ENCODE measurements around the gene CSTPP1. TPM values are rescaled to one million over a fixed set of nuclear protein-coding genes. Genes with fewer than 3 reads are reported as not detected.
"Not testable (repeated sequence)": the region's sequence is repeated elsewhere in the genome, so short reads cannot be mapped to it uniquely, and the experiment has no call there.

CSTPP1 gene
- total RNA-seq, 1 donor from 2014 or later = 18.0 TPM

DNA sequence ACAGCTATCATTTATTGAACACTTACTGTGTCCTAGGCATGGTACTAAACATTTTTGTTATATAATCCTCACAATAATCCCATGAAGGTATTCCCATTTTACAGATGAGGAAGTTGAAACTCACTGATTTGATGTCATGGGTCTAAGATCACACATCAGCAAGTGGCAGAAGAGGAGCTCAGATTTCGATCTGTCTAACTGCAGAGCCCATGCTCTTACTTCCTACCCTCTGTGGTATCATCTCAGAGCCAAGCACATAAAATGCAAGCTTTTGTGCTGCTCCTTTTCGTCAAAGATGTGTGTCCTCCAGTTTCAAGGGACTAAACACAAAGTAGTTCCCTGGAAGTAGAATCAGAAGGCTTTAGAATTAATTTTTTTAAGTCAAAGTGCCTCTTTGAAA is 169.0 kb downstream of the CSTPP1 start:
- no peak overlapping the region for H3K27ac Mint-ChIP-seq
- no peak overlapping the region for H3K4me3 Mint-ChIP-seq
- H3K27me3 Mint-ChIP-seq = no peaks in the 10 kb centered on the region
- H3K9me3 Mint-ChIP-seq = no peaks in the 10 kb centered on the region
- H3K4me1 Mint-ChIP-seq = no peaks in the 10 kb centered on the region
- intact Hi-C loops (cut with micrococcal nuclease) = no loop called here
- H3K36me3 Mint-ChIP-seq (ENCODE audit: low read depth) = no peaks in the 10 kb centered on the region
- no peak for DNase-seq

GRCh38 chr11:47105974-47106373 is 169.4 kb downstream of the CSTPP1 start:
- Mint-ChIP-seq H3K4me1 (no peaks in the 10 kb centered on the region), H3K9me3 (no peaks in the 10 kb centered on the region), H3K27ac (no peak overlapping the region), H3K36me3 (ENCODE audit: low read depth) (no peaks in the 10 kb centered on the region), H3K4me3 (no peak overlapping the region), H3K27me3 (no peaks in the 10 kb centered on the region)
- no peak for DNase-seq
- intact Hi-C loops (cut with micrococcal nuclease) = no loop called here

- Mint-ChIP-seq H3K4me3 (no peak overlapping the region), H3K9me3 (no peaks in the 10 kb centered on the region), H3K27ac (no peak overlapping the region), H3K27me3 (no peaks in the 10 kb centered on the region), H3K36me3 (ENCODE audit: low read depth) (no peaks in the 10 kb centered on the region), H3K4me1 (no peaks in the 10 kb centered on the region)
- no peak for DNase-seq
- intact Hi-C loops (cut with micrococcal nuclease) = no loop called here
These were observed 170.3 kb downstream of the CSTPP1 start for GRCh38 chr11:47106798-47107411.

DNA sequence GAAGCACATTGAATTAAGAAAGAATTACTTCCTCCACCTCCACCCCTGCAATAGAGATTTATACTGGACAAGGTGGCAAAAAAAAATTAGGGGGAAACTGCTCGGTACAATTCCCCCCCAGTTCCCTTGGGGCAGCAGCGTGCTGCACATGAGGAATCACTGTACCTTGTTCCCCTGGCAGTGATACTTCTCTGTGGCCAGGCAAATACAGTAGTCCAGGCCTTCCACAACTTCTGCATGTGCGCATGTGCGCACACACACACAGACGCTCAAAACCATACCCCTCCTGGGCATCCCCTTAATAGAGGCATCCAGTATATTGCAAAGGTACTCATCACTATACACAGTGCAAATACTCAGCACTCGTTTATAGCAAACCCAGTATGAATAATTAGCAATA is 171.2 kb downstream of the CSTPP1 start:
- H3K27me3 Mint-ChIP-seq = no peaks in the 10 kb centered on the region
- intact Hi-C loops (cut with micrococcal nuclease) = no loop called here
- no peaks in the 10 kb centered on the region for H3K4me1 Mint-ChIP-seq
- no peaks in the 10 kb centered on the region for H3K36me3 Mint-ChIP-seq (ENCODE audit: low read depth)
- H3K4me3 Mint-ChIP-seq = no peak overlapping the region
- no peaks in the 10 kb centered on the region for H3K9me3 Mint-ChIP-seq
- no peak for DNase-seq
- H3K27ac Mint-ChIP-seq = no peak overlapping the region

DNA sequence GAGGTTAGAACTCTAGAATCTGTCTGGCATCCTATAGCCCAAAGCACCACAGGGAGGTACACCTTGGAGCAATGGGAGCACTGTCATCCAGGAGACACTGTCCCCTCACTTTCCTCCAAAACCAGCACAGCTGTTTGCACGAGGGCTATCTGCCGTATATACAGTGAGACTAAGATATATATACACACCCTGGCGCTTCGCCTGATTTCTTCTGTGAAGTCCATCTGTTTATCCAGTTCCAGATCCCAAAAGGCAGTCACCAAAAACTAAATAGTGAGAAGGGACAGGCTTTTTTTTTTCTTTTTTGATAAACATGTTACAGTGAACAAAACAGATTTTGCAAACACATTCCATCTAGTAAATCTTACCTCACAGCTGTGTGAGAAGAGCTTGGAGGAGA is 171.7 kb downstream of the CSTPP1 start:
- no peak for DNase-seq

DNA sequence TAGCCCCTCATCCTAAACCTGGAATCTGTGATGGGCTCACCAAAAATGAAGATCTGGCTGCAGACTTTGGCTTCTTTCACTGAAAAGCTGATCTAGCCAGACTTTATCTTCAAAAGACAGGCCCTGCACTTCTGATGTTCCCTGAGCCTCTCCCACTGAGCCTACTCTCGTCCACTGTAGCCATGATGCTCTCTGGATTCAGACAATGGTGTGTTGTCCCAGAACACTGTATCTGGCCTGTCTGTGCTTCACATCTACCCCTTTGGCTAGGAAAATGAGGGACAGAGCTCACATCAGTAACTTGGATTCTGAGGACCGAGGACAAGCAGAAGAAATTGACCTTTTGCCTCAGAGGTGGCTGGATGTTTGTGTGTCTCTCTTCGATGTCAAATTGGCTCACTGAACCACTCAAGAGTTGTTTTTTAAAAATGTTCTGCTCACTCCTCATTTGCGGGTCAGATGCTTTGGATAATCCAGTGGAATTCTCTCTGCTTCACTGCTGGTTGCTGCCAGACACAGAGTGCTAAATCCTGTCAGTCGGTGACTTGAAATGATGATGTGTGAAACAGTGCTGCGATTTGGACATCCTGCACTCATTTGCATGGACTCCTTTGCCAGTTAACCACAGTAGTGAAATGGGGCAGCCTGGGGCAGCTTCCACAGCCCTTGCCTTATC is 172.6 kb downstream of the CSTPP1 start:
- intact Hi-C loops (cut with micrococcal nuclease) = no loop called here
- H3K36me3 Mint-ChIP-seq (ENCODE audit: low read depth) = no peaks in the 10 kb centered on the region
- H3K27ac Mint-ChIP-seq = no peak overlapping the region
- H3K4me1 Mint-ChIP-seq = no peaks in the 10 kb centered on the region
- H3K9me3 Mint-ChIP-seq = no peaks in the 10 kb centered on the region
- no peaks in the 10 kb centered on the region for H3K27me3 Mint-ChIP-seq
- H3K4me3 Mint-ChIP-seq = no peak overlapping the region
- DNase-seq = no peak

More for the DNA sequence above, 171.7 kb downstream of the CSTPP1 start:
- Mint-ChIP-seq H3K9me3 (no peaks in the 10 kb centered on the region), H3K36me3 (ENCODE audit: low read depth) (no peaks in the 10 kb centered on the region), H3K27me3 (no peaks in the 10 kb centered on the region), H3K4me1 (no peaks in the 10 kb centered on the region), H3K4me3 (no peak overlapping the region), H3K27ac (no peak overlapping the region)
- intact Hi-C loops (cut with micrococcal nuclease) = no loop called here

DNA sequence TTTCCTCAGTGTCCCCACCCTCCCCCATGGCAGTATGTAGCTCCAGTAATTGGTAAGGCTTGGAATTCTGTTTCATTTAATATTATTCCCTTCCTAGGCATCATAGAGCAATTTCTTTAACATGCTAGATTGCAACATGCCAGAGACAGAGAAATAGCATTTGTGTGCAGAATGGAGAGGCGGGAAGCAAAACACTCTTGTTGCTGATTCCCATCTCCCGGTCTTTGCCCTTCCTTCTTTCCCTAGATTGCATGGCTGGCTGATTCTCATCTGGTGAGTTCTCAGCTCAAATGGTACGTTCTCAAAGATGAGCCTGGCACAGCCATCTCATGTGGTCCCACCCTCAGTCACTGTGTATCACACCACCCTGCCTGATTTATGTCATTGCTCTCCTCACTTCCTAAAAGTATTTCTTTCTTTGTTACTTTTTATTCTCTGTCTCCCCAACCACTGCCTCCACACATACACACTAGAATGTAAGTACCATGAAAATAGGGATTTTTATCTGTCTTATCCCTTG is 173.2 kb downstream of the CSTPP1 start:
- no peaks in the 10 kb centered on the region for H3K27me3 Mint-ChIP-seq
- no peak overlapping the region for H3K27ac Mint-ChIP-seq
- intact Hi-C loops (cut with micrococcal nuclease) = no loop called here

GRCh38 chr11:47111318-47111804 is 174.8 kb downstream of the CSTPP1 start:
- Mint-ChIP-seq H3K27me3 (peaks cover 8% of the 10 kb centered on the region), H3K4me1 (no peaks in the 10 kb centered on the region), H3K9me3 (no peaks in the 10 kb centered on the region), H3K27ac (no peak overlapping the region), H3K36me3 (ENCODE audit: low read depth) (no peaks in the 10 kb centered on the region), H3K4me3 (no peak overlapping the region)
- no peak for DNase-seq
- intact Hi-C loops (cut with micrococcal nuclease) = no loop called here

More for the DNA sequence above, 173.2 kb downstream of the CSTPP1 start:
- Mint-ChIP-seq H3K9me3 (no peaks in the 10 kb centered on the region), H3K4me1 (no peaks in the 10 kb centered on the region), H3K36me3 (ENCODE audit: low read depth) (no peaks in the 10 kb centered on the region), H3K4me3 (no peak overlapping the region)
- DNase-seq = no peak

DNA sequence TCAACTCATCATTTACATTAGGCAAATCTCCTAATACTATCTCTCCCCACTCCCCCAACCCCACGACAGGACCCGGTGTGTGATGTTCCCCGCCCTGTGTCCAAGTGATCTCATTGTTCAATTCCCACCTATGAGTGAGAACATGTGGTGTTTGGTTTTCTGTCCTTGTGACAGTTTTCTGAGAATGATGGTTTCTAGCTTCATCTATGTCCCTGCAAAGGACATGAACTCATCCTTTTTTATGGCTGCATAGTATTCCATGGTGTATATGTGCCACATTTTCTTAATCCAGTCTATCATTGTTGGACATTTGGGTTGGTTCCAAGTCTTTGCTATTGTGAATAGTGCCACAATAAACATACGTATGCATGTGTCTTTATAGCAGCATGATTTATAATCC is 176.4 kb downstream of the CSTPP1 start:
- H3K27ac Mint-ChIP-seq; H3K9me3 Mint-ChIP-seq; intact Hi-C loops (cut with micrococcal nuclease); H3K27me3 Mint-ChIP-seq; DNase-seq; H3K36me3 Mint-ChIP-seq (ENCODE audit: low read depth); H3K4me1 Mint-ChIP-seq; H3K4me3 Mint-ChIP-seq: not testable (repeated sequence)

GRCh38 chr11:47118958-47119688 is 182.6 kb downstream of the CSTPP1 start:
- intact Hi-C loops (cut with micrococcal nuclease); H3K9me3 Mint-ChIP-seq; H3K4me3 Mint-ChIP-seq; H3K36me3 Mint-ChIP-seq (ENCODE audit: low read depth); H3K4me1 Mint-ChIP-seq; H3K27ac Mint-ChIP-seq; H3K27me3 Mint-ChIP-seq: not testable (repeated sequence)
- DNase-seq = peak; percentile 77

DNA sequence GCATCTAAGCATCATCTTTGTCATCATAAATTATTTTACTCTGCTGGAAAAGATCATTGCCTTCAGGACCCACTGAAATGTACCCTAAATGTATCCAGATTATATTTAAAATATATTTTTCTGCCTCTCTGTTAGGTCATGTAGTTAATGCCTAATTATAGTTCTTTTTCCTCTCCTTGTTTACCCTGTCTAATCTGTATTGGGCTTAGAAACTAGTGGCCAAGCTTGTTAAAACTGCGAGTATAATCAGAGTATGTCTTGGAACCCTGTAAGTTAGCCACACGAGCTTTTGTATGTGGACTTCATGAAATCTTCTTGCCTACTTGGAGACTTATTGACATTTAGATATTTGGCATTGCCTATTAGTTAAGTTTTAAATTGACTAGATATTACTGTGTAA is 184.5 kb downstream of the CSTPP1 start:
- no peak for DNase-seq
- intact Hi-C loops (cut with micrococcal nuclease) = no loop called here
- H3K4me3 Mint-ChIP-seq = no peak overlapping the region
- H3K27me3 Mint-ChIP-seq = peaks cover 2% of the 10 kb centered on the region
- no peak overlapping the region for H3K27ac Mint-ChIP-seq
- H3K9me3 Mint-ChIP-seq = no peaks in the 10 kb centered on the region
- no peaks in the 10 kb centered on the region for H3K4me1 Mint-ChIP-seq
- H3K36me3 Mint-ChIP-seq (ENCODE audit: low read depth) = no peaks in the 10 kb centered on the region

DNA sequence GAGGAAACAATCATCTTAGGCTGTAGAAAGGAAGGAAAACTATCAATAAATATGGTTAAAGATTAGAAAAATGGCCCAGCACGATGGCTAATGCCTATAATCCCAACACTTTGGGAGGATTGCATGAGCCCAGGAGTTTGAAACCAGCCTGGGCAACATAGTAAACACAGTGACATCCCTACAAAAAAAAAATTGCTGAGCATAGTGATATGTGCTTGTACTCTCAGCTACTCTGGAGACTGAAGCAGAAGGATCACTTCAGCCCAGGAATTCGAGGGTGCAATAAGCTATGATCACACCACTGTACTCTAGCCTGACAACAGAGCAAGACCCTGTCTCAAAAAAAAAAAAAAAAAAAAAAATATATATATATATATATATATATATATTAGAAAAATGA is 185.2 kb downstream of the CSTPP1 start:
- H3K27ac Mint-ChIP-seq = no peak overlapping the region
- no peaks in the 10 kb centered on the region for H3K9me3 Mint-ChIP-seq
- H3K4me1 Mint-ChIP-seq = no peaks in the 10 kb centered on the region
- H3K27me3 Mint-ChIP-seq = no peaks in the 10 kb centered on the region
- intact Hi-C loops (cut with micrococcal nuclease) = no loop called here
- H3K36me3 Mint-ChIP-seq (ENCODE audit: low read depth) = no peaks in the 10 kb centered on the region
- no peak overlapping the region for H3K4me3 Mint-ChIP-seq
- no peak for DNase-seq

GRCh38 chr11:47123094-47123493 is 186.5 kb downstream of the CSTPP1 start:
- DNase-seq = no peak
- Mint-ChIP-seq H3K4me3 (no peak overlapping the region), H3K27me3 (no peaks in the 10 kb centered on the region), H3K4me1 (no peaks in the 10 kb centered on the region), H3K27ac (no peak overlapping the region), H3K9me3 (no peaks in the 10 kb centered on the region), H3K36me3 (ENCODE audit: low read depth) (no peaks in the 10 kb centered on the region)
- intact Hi-C loops (cut with micrococcal nuclease) = no loop called here

- H3K36me3 Mint-ChIP-seq (ENCODE audit: low read depth) = no peaks in the 10 kb centered on the region
- no peaks in the 10 kb centered on the region for H3K27me3 Mint-ChIP-seq
- intact Hi-C loops (cut with micrococcal nuclease) = no loop called here
- no peak for DNase-seq
- H3K4me1 Mint-ChIP-seq = no peaks in the 10 kb centered on the region
- no peak overlapping the region for H3K4me3 Mint-ChIP-seq
- no peak overlapping the region for H3K27ac Mint-ChIP-seq
- no peaks in the 10 kb centered on the region for H3K9me3 Mint-ChIP-seq
These were observed 188.1 kb downstream of the CSTPP1 start for GRCh38 chr11:47124675-47125074.

Measured in activated CD4-positive, alpha-beta T cell treated with anti-CD3 and anti-CD28 coated beads, Interleukin-2, amount 10 ng/mL, durations not matched to agents 24 days and 14 days (primary cell).